Lower lobe of right lung (tissue), 2 donors: Measurements from ENCODE around the gene AGER. TPM values are rescaled to one million over a fixed set of nuclear protein-coding genes. Genes with fewer than 3 reads are reported as not detected.

Experiments
- ATAC-seq, 2 donors: fragments of 200-7000 bp; cut with Tn5 transposase; one replicate each; pipeline ENCODE4 v1.9.1; 2020 to 2022; ENCODE audit warnings: mild to moderate bottlenecking in 2 of 2, moderate library complexity in 2 of 2
- DNase-seq: peaks from one replicate; pipeline ENCODE4 v3.0.0-alpha.2; 2020
- H3K27ac ChIP-seq: fragments of 200-600 bp; one replicate; pipeline ENCODE4 v1.8.0; 2022
- H3K27me3 ChIP-seq: fragments of 200-600 bp; one replicate; pipeline ENCODE4 v1.8.0; 2022; ENCODE audit warnings: low read depth
- H3K36me3 ChIP-seq: fragments of 200-600 bp; one replicate; pipeline ENCODE4 v1.8.0; 2022; ENCODE audit warnings: mild to moderate bottlenecking
- H3K4me1 ChIP-seq: fragments of 200-600 bp; one replicate; pipeline ENCODE4 v1.8.0; 2022
- H3K4me3 ChIP-seq: fragments of 200-600 bp; one replicate; pipeline ENCODE4 v1.8.0; 2022; ENCODE audit warnings: mild to moderate bottlenecking
- H3K9me3 ChIP-seq: fragments of 200-600 bp; one replicate; pipeline ENCODE4 v1.8.0; 2022
- intact Hi-C: fragments of 100-400 bp; cut with DNase I; formaldehyde crosslinking; loops from one replicate; pipeline ENCODE4 v1.11.0; 2022
- total RNA-seq: library from RNA; stranded (reverse); fragmentation: NEBNext Ultra II Directional; extraction: Animal tissue kit (Norgen Biotek cat#: 25700); gene quantifications from one replicate; pipeline ENCODE4 v1.2.1, GENCODE V29; 2021
- TF ChIP-seq, protein P1 (sequence below): fragments of 200-600 bp; IDR thresholded peaks from one replicate; pipeline ENCODE4 v1.8.0; 2022; ENCODE audit warnings: antibody characterized with exemption, mild to moderate bottlenecking
- donor health status: DM: no; HTN: yes; CAD: no; lungs with severe emphysema.

Gene AGER
- total RNA-seq, 1 donor from 2014 or later = 882 TPM

DNA sequence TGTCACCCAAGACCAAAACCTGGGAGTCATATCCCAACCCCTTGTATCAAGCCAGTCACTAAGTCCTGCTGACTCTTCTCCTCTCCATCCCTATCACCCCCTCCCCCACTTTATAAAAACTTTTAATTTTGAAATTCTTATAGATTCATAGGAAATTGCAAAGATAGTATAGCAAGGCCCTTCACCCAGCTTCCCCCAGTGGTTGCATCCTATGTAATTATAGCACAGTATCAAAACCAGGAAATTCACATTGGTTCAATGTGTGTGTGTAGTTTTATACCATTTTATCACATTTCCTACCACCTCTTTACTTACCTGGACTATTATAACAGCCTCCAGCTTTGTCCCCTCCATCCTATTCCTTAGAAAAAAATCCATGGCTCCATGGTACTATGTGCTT is 26.0 kb downstream of the AGER start:
- Histone ChIP-seq H3K27me3 (peaks cover 11% of the 10 kb centered on the region), H3K4me1 (peaks cover 17% of the 10 kb centered on the region), H3K4me3 (no peak overlapping the region), H3K36me3 (peaks cover 28% of the 10 kb centered on the region), H3K27ac (no peak overlapping the region), H3K9me3 (no peaks in the 10 kb centered on the region)
- DNase-seq (no peak), ATAC-seq (no peak)
- intact Hi-C loops = no loop called here
- TF ChIP-seq, protein P1, sequence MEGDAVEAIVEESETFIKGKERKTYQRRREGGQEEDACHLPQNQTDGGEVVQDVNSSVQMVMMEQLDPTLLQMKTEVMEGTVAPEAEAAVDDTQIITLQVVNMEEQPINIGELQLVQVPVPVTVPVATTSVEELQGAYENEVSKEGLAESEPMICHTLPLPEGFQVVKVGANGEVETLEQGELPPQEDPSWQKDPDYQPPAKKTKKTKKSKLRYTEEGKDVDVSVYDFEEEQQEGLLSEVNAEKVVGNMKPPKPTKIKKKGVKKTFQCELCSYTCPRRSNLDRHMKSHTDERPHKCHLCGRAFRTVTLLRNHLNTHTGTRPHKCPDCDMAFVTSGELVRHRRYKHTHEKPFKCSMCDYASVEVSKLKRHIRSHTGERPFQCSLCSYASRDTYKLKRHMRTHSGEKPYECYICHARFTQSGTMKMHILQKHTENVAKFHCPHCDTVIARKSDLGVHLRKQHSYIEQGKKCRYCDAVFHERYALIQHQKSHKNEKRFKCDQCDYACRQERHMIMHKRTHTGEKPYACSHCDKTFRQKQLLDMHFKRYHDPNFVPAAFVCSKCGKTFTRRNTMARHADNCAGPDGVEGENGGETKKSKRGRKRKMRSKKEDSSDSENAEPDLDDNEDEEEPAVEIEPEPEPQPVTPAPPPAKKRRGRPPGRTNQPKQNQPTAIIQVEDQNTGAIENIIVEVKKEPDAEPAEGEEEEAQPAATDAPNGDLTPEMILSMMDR = no peak

DNA sequence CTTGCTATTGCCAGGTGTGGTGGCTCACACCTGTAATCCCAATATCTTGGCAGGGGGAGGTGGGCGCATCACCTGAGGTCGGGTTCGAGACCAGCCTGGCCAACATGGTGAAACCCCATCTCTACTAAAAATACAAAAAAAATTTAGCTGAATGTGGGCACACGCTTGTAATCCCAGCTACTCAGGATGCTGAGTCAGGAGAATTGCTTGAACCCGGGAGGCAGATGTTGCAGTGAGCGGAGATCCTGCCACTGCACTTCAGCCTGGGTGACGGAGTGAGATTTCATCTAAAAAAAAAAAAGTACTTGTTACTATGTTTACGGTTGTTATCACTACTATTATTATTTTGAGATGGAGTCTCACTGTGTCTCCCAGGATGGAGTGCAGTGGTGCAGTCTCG is 27.2 kb downstream of the AGER start:
- ATAC-seq (no peak), DNase-seq (no peak)
- peaks cover 15% of the 10 kb centered on the region for H3K27me3 ChIP-seq

DNA sequence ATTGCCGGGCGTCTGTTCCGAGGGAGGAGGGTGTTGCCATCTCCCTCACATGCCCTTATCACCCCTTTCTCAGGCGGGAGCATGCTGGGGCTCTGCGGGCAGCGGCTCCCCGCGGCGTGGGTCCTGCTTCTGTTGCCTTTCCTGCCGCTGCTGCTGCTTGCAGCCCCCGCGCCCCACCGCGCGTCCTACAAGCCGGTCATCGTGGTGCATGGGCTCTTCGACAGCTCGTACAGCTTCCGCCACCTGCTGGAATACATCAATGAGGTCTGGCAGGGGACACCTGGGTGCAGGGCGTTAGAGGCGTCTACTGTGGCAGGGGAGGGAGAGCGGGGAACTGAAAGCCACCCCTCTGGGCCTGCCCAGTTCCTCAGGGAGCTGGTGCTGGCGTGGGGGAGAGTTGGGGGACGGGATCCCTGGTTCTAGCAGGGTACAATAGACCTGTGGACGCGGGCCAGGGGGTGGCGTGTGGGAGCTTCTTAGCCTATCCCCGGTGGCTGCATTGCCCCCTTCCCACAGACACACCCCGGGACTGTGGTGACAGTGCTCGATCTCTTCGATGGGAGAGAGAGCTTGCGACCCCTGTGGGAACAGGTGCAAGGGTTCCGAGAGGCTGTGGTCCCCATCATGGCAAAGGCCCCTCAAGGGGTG is 29.4 kb downstream of the AGER start:
- TF ChIP-seq, protein P1 = peak; percentile 52
- peak; percentile 81 to 83 for ATAC-seq
- Histone ChIP-seq H3K27ac (peak overlapping the region; percentile 84), H3K4me1 (peaks cover 27% of the 10 kb centered on the region), H3K4me3 (peak overlapping the region; percentile 77), H3K36me3 (peaks cover 28% of the 10 kb centered on the region), H3K27me3 (peaks cover 25% of the 10 kb centered on the region), H3K9me3 (no peaks in the 10 kb centered on the region)
- intact Hi-C loops = no loop called here
- DNase-seq = peak; percentile 67

More for the DNA sequence above, 27.2 kb downstream of the AGER start:
- intact Hi-C loops = no loop called here
- Histone ChIP-seq H3K36me3 (peaks cover 28% of the 10 kb centered on the region), H3K4me1 (peaks cover 27% of the 10 kb centered on the region), H3K27ac (no peak overlapping the region), H3K4me3 (no peak overlapping the region), H3K9me3 (no peaks in the 10 kb centered on the region)
- TF ChIP-seq, protein P1 = no peak

DNA sequence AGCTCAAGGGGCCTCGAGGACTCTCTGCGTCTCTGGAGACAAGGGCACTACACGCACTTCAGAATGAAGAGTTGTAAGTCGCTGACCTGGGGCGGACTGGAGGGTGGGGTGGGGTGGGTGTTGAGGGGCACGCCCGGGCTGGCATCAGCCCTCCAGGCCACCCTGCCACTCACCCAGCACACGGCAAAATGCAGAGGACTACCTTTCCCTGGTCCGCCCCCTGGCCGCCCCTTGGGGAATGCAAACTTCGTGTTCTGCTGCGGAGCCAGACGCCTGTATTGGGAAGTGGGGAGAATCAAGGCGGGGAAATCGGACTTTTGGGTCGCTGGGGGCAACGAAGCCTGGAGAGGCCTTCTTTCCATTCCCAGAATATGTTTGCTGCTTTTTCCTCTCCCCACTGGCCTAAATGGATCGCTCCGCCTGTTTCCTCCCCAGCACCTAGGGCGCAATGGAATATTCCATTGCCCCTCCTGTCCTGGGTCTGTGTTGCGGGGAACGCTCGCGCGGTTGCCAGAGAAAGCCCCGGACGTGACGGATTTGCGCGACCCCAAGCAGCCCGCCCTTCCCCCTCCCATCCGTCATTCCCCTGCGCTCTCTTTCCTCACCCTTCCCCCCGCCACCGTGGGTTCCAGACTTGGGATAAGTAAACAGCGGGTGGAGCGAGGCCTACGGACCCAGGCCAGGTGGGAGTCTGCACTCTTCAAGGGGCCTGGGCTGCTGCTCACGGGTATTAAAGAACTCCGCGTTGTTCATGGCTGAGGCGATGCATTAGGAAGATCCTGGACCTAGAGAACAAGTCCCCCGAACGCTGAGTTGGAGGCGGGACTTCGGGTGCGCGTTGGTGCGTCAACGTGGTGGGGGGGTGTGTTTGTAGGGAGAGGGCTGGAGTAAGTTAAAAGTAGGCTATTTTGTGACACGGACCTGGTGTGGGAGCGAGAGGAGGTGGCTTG is 30.2 kb downstream of the AGER start, which contains the start of gene PPT2:
PPT2 (plus strand) TSS at position 578 of the 950 bp plus-strand sequence. CDS start 454 bp downstream, outside the sequence.
- TF ChIP-seq, protein P1 = peak; percentile 21
- H3K36me3 ChIP-seq = peaks cover 27% of the 10 kb centered on the region
- H3K9me3 ChIP-seq = no peaks in the 10 kb centered on the region
- H3K4me1 ChIP-seq = peaks cover 27% of the 10 kb centered on the region
- peaks cover 33% of the 10 kb centered on the region for H3K27me3 ChIP-seq
- intact Hi-C loops = no loop called here
- H3K4me3 ChIP-seq = peak within 1 kb of the TSS; percentile 77
- peak within 1 kb of the TSS; percentile 84 for H3K27ac ChIP-seq
- DNase-seq (peak; percentile 81), ATAC-seq (peak; percentile 72 to 79)

DNA sequence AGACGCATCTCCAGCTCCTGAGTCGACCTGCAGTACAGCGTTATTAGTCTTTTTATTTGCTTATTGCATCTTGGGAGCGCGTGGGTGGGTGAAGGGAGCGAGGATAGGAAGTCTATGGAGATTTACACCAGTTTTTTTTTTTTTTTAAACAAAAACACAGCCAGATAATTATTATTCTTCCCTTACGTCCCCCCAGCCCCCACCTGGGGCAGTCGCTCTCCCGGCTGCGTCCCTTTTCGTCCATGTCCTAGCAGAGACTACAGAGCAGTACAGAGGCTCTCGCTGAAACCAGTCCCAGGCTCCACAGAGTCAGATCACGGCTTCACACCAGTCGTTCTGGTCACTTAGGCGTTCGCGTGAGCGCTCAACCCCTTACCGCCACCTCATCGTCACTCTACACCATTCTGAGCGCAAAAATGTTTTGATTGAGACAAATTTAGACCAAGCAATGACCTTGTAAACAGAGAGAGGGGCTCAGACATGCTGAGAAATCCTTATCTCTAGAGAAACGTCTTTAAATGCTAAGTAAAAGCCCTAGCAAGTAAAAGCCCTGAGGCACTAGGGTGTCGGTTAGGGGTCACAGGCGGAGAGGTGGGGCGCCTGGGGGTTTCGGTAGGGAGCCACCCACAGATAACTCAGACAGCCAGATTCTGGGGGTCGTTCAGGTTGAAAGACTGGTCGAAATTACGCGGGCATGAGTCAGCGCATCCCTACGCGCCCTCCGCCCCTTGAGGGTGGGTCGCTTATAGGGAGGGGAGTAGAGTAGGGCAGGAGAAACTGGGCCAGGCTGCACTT is 31.1 kb downstream of the AGER start:
- ATAC-seq (no peak), DNase-seq (peak; percentile 68)
- peak overlapping the region; percentile 77 for H3K4me3 ChIP-seq
- no peaks in the 10 kb centered on the region for H3K9me3 ChIP-seq
- TF ChIP-seq, protein P1 = no peak
- intact Hi-C loops = no loop called here
- peak overlapping the region; percentile 84 for H3K27ac ChIP-seq
- H3K27me3 ChIP-seq = peaks cover 39% of the 10 kb centered on the region
- H3K4me1 ChIP-seq = peaks cover 27% of the 10 kb centered on the region
- peaks cover 18% of the 10 kb centered on the region for H3K36me3 ChIP-seq
